Erythroblast (primary cell): ENCODE measurements around the gene RNASE12.
"Not testable (repeated sequence)": the region's sequence is repeated elsewhere in the genome, so short reads cannot be mapped to it uniquely, and the experiment has no call there.

Source experiments
- DNase-seq, 2 experiments: peaks; one replicate each; lab custom pipeline; 2025; lab: John Stamatoyannopoulos, UW
- GATA1 ChIP-seq: IDR thresholded peaks from 2 replicates; pipeline ENCODE4 v1.6.1; 2011; ENCODE audit warnings: low read depth, mild to moderate bottlenecking, control low read depth, low read length, moderate library complexity
- POLR2A ChIP-seq: IDR thresholded peaks from 2 replicates; pipeline ENCODE4 v1.6.1; 2011; ENCODE audit warnings: mild to moderate bottlenecking, low read length

RNASE12 gene

DNA sequence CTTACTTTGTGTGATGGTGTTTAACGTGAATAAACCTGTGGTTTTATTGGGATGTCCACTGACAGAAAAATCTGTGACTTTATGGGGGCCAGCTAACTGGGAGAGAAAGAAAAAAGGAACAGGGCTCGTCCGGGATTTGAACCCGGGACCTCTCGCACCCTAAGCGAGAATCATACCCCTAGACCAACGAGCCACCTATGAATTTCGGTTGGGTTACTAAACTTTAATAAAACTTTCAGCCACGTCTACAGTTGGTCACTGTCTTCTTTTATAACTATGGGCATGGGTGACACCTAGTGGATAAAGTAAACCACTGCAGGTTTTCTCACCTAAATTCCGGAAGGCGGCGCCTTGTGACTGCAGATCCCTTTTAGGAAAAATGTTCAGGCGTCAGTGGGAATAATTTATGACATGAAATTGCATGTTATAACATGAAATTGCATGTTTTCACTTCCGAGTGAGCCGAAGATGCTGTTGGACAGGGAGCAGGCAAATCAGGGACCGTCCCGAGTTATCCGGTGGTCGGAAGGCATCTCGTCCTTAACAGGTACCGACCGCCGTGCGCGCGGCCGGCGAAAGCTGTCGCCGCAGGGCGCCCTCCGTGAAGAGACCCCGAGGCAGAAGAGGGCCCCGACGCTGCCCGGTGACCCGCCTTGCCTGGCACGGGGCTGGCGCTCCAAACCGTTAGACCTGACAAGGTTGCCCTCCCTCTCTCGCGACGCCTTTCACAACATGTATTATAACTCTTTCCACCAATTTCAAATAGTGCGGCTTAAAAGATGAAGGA lies 18.2 kb upstream of the RNASE12 start:
- TF ChIP-seq POLR2A (no peak), GATA1 (no peak)
- DNase-seq, result peak; percentile 86 to 93

DNA sequence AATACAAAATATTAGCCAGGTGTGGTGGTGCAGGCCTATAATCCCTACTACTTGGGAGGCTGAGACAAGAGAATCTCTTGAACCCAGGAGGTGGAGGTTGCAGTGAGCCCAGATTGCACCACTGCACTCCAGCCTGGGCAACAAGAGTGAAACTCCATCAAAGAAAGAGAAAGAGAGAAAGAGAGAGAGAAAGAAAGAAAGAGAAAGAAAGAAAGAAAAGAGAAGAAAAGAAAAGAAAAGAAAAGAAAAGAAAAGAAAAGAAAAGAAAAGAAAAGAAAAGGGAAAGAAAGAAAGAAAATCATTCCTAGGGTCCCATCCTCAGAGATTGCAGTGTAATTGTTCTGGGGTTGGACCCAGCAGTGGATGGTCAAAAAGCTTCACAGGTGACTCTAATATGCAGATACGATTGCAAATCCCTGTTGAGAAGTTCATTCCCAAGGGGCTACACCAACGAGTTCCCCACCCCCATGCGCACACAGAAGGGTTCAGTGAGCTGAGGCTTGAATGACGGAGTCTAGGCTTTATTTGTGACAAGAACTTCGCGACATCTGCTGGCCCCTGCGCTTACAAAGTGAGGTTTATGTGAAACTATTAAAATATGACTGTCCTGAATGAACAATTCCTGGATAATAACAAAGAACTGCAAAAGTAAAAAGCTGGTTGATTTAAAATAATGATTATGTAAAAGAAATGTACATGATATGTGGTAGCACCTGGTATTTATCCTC lies 17.4 kb upstream of the RNASE12 start:
- DNase-seq, result no peak
- no peak for TF ChIP-seq POLR2A

DNA sequence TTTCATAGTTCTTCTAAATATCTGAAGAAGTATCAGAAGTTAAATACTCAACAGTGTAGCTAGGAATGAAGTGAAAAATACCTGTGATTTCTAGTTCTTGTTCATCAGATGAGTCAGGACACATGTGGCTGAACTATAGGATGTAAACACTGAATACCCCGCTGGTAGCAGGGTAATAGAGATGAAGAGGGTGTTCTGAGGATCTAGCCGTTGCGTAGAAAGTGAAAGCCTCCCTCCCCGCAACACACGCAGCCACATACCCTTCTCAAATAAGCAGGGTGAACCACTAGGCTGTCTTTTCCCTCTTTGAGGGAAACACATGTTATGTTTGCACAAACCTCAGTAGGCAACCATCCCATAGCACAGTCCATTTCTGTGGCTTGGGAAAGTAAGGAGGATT lies 16.4 kb upstream of the RNASE12 start:
- TF ChIP-seq GATA1, result no peak
- no peak for TF ChIP-seq POLR2A
- DNase-seq, result no peak

DNA sequence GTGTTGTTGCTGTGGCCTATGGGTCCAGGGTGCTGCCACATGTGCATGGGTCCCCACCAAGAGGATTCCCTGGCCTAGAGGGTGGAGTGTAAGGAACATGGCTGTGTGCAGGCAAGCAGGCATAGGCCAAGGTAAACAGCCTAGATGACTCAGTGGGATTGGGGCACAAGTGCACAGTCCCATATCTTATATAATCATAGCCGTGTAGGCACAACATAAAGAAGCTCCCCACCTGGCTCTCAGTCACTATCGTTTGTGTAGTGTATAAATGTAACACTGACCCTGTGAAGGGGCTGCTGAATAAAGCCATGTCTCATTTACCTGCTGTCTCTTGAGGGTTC lies 15.7 kb upstream of the RNASE12 start:
- no peak for DNase-seq
- TF ChIP-seq POLR2A (no peak), GATA1 (no peak)

DNA sequence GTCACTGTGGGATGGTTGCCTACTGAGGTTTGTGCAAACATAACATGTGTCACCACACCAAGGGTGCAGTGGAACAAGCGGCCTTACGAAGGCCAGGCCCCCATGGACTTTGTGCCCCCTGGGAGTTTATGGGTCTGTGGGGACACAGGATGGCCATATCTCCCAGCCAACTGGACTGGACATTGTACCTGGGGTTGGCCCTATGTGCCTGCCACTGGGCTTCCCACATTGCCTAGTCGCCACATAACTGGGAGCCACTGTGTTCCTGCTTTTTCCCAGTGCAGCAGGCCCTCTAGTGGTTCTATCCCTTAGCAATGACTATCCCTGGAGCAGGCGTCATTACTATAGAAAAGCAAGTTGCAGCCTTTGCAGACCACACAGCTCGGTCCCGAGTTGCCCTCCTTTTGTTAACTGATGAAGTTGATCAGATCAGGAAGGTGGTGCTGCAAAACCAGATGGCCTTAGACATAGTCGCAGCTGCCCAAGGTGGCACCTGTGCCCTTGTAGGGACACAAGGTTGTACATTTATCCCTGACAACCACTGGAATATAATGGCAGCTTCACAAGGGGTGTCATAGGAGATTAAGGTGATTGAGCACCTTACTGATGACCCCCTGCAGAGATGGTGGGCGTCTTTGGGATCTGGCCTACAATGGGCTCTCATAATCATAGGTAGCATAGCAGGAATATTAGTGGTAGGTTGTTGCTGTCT lies 15.2 kb upstream of the RNASE12 start:
- DNase-seq, result peak; percentile 19 to 44

DNA sequence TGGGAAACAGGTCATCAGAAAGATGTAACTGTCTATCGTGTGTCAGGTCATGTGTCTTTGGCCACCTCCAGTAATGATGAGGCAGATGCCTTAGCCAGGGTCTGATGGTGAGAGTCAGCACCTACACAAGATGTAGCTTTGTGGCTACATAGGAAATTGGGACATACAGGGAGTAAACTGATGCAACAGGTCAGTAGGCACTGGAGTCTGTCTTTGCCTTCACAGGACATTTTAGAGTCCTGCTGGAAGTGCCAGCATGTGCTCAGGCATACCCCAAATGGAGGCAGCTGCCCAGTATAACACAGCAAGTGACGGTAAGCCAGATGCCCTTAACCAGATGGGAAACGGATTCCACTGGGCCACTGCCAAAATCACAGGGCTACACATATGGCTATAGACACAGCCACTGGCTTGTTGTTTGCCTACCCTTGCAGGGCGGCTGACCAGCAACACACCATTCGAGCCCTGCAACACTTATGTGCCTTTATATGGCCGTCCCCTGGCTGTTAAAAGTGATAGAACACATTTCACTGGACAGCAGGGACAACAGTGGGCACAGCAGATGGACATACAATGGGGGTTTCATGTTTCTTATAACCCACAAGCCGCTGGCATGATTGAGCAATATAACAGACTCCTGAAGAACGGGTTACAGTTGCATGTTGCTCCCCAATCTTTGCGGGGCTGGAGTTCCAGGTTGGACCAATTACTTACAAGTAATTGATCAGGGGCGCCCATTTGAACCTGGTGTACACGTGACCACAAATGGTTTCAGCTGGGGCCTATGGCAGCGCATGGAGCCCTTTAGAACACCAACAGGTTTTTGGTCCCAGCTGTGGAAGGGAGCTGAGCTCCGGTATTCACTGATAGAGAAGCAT lies 12.9 kb upstream of the RNASE12 start:
- no peak for TF ChIP-seq GATA1
- TF ChIP-seq POLR2A, result no peak
- DNase-seq, result no peak

More for the DNA sequence above, 15.2 kb upstream of the RNASE12 start:
- TF ChIP-seq GATA1 (no peak), POLR2A (no peak)

DNA sequence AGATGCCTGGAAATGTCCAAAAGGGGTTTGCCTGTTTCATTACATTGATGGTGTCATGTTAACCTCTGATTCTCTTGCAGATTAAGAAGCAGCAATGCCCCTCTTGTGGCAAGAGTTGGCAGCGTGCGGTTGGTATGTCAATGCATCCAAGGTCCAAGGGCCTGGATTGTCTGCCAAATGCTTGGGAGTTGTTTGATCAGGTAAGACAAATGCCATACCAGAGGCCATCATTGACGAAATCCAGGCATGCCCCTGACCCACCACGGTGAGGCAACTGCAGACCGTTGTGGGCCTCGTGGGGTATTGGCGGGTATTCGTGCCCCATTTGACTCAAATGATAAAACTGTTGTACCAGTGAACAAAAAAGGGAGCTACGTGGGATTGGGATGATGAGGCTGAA lies 11.4 kb upstream of the RNASE12 start:
- no peak for TF ChIP-seq GATA1
- TF ChIP-seq POLR2A, result no peak
- DNase-seq, result no peak

DNA sequence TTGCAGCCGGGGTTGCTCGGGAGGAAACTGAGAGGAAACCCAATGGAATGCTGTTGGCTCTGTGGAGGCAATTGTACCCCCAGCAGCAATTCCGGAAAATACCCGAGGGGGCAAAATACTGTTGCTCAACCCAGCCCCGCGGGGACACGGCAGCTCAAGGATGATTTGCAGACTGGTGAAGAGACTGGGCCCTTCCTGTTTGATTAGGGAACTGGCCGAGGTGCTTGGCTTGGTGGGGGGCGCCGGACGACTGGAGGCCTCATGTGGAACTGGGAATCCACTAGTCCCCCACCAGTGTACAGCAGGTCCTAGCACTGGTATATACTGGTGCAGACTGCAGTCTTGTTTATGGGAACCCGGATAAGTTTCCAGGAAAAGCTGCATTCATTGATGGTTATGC lies 10.3 kb upstream of the RNASE12 start:
- no peak for DNase-seq
- no peak for TF ChIP-seq GATA1
- no peak for TF ChIP-seq POLR2A

DNA sequence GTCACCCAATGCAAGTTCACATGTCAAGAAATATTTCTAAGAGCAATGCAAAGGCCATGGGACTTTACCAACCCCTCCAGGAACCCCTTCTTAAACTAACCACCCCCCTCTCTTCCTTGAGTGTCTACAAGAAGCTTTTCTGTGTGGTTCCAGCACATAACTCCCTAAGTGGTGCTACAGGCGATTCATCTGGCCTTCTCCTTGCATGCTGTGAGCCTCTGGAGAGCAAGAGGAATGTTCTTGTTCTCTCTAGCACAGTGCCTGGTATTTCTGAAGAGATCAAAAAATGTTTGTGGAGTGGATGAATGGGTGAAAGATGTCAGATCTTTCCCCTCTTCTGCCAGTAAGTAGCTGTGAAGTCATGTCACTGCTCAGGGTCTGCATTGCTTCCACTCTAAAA lies 5.9 kb upstream of the RNASE12 start:
- TF ChIP-seq POLR2A, result no peak
- TF ChIP-seq GATA1, result no peak

DNA sequence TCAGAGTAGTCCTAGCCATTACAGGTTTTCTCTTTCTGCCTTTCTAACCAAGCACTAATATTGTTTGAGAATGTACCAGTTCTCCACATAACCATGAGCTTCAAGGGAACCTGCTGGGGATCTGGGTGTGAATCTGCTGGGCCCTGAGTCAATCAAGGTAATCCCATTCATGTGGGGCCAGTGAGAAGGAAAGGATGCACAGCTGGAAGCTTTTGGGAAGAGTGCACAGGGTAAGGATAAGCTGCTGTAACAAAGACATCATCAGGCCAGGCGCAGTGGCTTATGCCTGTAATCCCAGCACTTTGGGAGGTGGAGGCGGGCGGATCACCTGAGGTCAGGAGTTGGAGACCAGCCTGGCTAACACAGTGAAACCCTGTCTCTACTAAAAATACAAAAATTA lies 4.5 kb upstream of the RNASE12 start:
- DNase-seq, result not testable (repeated sequence)

More for the DNA sequence above, 5.9 kb upstream of the RNASE12 start:
- no peak for DNase-seq

DNA sequence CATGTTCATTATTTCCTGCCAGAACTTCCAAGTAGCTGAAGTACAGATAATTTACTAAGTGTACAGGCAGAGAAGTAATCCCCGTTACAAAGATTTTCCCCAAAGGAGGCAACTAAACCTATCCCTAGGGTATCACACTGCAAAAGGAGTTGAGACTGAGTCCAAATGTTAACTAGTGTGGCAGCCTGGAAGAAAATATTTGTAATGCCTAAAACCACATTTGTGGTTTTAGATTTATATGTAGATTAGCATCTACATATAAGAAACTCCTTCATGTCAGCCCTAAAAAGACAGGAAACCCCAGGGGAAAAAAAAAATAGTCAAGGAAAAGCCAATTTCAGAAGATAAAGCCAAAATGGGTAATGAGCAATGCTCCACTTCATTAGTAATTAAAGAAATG lies 1.4 kb upstream of the RNASE12 start:
- no peak for TF ChIP-seq GATA1
- no peak for TF ChIP-seq POLR2A
- DNase-seq, result no peak

DNA sequence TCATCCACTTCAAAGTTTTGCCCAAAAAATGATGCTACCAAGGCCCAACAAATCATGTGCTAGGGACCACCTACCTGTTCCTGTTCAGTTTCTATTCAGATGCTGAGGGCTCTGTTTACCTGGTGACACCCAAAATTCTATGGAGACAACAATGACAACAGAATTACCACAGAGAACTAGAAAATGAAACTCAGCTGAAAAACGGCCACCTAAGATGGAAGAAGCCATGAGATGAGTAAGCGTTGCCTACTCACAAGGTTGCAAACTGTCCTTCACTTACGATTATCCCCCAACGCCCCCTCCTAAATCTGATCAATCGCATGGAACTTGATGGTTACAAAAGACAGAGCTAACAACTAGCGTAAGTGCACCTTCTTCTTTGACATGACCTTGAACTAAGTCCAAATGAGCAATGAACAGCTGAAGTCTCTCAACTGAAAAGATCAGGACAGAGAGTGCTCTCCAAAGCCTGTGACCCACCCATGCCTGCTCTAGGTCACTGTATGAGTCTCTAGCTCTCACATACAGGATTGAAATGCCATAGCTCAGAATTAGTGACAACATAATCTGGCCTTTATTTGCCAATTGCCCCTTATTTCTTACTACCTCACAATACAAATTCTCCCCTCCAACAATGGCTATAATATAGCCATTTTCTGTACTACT lies 3.6 kb downstream of the RNASE12 start, which contains the start of gene RNASE11:
TSS of gene RNASE11 (minus strand) at position 513 of the 666 bp plus-strand sequence.
- TF ChIP-seq GATA1 (no peak), POLR2A (no peak)
- DNase-seq, result no peak

DNA sequence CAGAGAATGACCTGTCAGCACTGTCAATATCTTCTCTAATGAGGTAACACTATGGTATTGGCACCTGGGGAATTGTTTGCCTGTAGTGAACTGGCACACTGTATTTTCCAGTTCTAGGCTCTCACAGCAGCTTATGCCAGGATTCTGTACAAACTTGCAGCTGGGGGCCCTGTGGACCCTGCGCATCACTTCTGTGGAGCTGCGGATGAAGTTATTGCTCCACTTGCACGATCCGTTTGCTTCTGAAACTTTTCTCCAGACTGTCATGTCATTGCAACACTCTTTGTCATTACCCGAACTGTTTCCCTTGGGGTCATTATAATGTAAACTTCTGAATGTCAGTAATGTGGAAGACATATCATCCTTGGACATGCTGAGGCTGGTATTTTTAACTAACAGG lies 7.3 kb downstream of the RNASE12 start:
- TF ChIP-seq POLR2A (no peak), GATA1 (no peak)
- no peak for DNase-seq
